GM12878 (cell line): ENCODE results near the gene PADI2. TPM values are rescaled to one million over a fixed set of nuclear protein-coding genes. Genes with fewer than 3 reads are reported as not detected.

Source experiments
- ASH2L ChIP-seq: fragments of 300-600, 200-600 bp; sonication (generic); IDR thresholded peaks from 2 replicates; pipeline ENCODE4 v1.6.1; 2017; ENCODE audit warnings: low read depth, mild to moderate bottlenecking, borderline replicate concordance
- BMI1 ChIP-seq: fragments of 450-650 bp; IDR thresholded peaks from 2 replicates; pipeline ENCODE4 v1.6.1; 2016; ENCODE audit warnings: mild to moderate bottlenecking, moderate library complexity, borderline replicate concordance
- BRCA1 ChIP-seq: IDR thresholded peaks from 2 replicates; pipeline ENCODE4 v1.6.1; 2011; ENCODE audit warnings: low read depth, low read length, improper control_type of control experiment
- HCFC1 ChIP-seq: fragments of 150-350 bp; IDR thresholded peaks from 2 replicates; pipeline ENCODE4 v1.6.1; 2014; ENCODE audit warnings: low read length
- IKZF2 ChIP-seq, 2 experiments: fragments of 450-650 bp; IDR thresholded peaks; 2 replicates each; pipeline ENCODE4 v1.6.1; 2017; ENCODE audit warnings: mild to moderate bottlenecking in 2 of 2, moderate library complexity in 2 of 2
- MEF2A ChIP-seq: IDR thresholded peaks from 2 replicates; pipeline ENCODE4 v1.6.1; 2011; ENCODE audit warnings: low read depth, mild to moderate bottlenecking, low read length, moderate library complexity; ENCODE audit not compliant: insufficient read depth
- NFIC ChIP-seq: IDR thresholded peaks from 2 replicates; pipeline ENCODE4 v1.6.1; 2012; ENCODE audit warnings: low read depth, mild to moderate bottlenecking, inconsistent platforms, low read length, moderate library complexity
- ZNF384 ChIP-seq: IDR thresholded peaks from 2 replicates; pipeline ENCODE4 v1.6.1; 2012; ENCODE audit warnings: low read depth, mild to moderate bottlenecking, low read length, improper control_type of control experiment, borderline replicate concordance
- polyA plus RNA-seq, 11 experiments: library from polyadenylated mRNA; depleted of rRNA in 4 of 11; unstranded in 6 of 11; stranded (reverse) in 5 of 11; fragments of >200 nt; fragmentation: Nextera tagmentation in 4 of 11; fragmentation: Illumina TruSeq in 1 of 11; extraction: Ambion mirVana in 4 of 11; extraction: Trizol in 1 of 11; gene quantifications; 1 replicate in 1 of 11; 2 replicates in 10 of 11; pipeline versions ENCODE4 v1.2.1 to v1.2.3, GENCODE V29; 2011 to 2016; ENCODE audit warnings: inconsistent platforms in 2 of 11, missing spikeins in 2 of 11, low read depth in 1 of 11
- total RNA-seq, 4 experiments: library from RNA; depleted of rRNA in 3 of 4; stranded (reverse); fragments of >200 nt in 3 of 4; fragmentation: Illumina TruSeq in 1 of 4; extraction: Trizol in 1 of 4; gene quantifications; 2 replicates each; pipeline versions ENCODE4 v1.2.1 to v1.2.3, GENCODE V29; 2013 to 2021
- TF ChIP-seq, protein P1 (sequence below): fragments of 450-650 bp; IDR thresholded peaks from 2 replicates; pipeline ENCODE4 v1.6.1; 2016; ENCODE audit warnings: mild to moderate bottlenecking, moderate library complexity, borderline replicate concordance
- TF ChIP-seq, protein P2 (sequence below): fragments of 450-650 bp; IDR thresholded peaks from 2 replicates; pipeline ENCODE4 v1.6.1; 2017; ENCODE audit warnings: antibody characterized with exemption, mild to moderate bottlenecking, moderate library complexity
- TF ChIP-seq, protein P3 (sequence below): IDR thresholded peaks from 2 replicates; pipeline ENCODE4 v1.6.1; 2011; ENCODE audit warnings: low read depth, low read length, improper control_type of control experiment, borderline replicate concordance

Gene PADI2
- total and polyA plus RNA-seq, 10 of the 15 experiments (the other 5 are each of a cell fraction or from before 2014, with no cell fraction given): 0.05 to 3.0 (median 0.10) TPM; not detected in 1

DNA sequence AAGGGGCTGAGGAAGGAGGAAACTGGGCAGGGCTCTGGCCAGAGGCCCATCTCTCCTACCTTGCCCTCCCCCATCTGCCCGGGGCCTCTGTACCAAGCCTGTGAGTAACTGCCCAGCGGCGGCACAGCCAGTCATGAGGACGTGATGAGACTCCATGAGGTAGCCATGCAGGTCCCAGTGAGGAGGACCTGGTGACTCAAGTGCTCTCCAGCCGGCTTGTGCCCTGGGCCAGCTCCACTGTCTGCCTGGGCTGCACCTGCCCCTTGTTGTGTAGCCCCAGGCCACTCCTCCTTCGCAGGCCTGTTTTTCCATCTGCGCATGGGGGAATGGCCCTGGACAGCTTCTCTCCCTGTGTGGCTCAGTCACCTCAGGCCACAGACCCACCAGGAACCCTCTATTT lies 43.7 kb upstream of the PADI2 start (continued):
- TF ChIP-seq, protein P1, sequence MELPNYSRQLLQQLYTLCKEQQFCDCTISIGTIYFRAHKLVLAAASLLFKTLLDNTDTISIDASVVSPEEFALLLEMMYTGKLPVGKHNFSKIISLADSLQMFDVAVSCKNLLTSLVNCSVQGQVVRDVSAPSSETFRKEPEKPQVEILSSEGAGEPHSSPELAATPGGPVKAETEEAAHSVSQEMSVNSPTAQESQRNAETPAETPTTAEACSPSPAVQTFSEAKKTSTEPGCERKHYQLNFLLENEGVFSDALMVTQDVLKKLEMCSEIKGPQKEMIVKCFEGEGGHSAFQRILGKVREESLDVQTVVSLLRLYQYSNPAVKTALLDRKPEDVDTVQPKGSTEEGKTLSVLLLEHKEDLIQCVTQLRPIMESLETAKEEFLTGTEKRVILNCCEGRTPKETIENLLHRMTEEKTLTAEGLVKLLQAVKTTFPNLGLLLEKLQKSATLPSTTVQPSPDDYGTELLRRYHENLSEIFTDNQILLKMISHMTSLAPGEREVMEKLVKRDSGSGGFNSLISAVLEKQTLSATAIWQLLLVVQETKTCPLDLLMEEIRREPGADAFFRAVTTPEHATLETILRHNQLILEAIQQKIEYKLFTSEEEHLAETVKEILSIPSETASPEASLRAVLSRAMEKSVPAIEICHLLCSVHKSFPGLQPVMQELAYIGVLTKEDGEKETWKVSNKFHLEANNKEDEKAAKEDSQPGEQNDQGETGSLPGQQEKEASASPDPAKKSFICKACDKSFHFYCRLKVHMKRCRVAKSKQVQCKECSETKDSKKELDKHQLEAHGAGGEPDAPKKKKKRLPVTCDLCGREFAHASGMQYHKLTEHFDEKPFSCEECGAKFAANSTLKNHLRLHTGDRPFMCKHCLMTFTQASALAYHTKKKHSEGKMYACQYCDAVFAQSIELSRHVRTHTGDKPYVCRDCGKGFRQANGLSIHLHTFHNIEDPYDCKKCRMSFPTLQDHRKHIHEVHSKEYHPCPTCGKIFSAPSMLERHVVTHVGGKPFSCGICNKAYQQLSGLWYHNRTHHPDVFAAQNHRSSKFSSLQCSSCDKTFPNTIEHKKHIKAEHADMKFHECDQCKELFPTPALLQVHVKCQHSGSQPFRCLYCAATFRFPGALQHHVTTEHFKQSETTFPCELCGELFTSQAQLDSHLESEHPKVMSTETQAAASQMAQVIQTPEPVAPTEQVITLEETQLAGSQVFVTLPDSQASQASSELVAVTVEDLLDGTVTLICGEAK: no peak
- TF ChIP-seq HCFC1 (no peak), BMI1 (no peak), ASH2L (no peak), MEF2A (no peak), IKZF2 (IDR thresholded peaks at IDR 0.05) (no peak), ZNF384 (no peak), BRCA1 (no peak), NFIC (no peak)
- TF ChIP-seq, protein P2, sequence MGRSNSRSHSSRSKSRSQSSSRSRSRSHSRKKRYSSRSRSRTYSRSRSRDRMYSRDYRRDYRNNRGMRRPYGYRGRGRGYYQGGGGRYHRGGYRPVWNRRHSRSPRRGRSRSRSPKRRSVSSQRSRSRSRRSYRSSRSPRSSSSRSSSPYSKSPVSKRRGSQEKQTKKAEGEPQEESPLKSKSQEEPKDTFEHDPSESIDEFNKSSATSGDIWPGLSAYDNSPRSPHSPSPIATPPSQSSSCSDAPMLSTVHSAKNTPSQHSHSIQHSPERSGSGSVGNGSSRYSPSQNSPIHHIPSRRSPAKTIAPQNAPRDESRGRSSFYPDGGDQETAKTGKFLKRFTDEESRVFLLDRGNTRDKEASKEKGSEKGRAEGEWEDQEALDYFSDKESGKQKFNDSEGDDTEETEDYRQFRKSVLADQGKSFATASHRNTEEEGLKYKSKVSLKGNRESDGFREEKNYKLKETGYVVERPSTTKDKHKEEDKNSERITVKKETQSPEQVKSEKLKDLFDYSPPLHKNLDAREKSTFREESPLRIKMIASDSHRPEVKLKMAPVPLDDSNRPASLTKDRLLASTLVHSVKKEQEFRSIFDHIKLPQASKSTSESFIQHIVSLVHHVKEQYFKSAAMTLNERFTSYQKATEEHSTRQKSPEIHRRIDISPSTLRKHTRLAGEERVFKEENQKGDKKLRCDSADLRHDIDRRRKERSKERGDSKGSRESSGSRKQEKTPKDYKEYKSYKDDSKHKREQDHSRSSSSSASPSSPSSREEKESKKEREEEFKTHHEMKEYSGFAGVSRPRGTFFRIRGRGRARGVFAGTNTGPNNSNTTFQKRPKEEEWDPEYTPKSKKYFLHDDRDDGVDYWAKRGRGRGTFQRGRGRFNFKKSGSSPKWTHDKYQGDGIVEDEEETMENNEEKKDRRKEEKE: no peak
- TF ChIP-seq, protein P3, sequence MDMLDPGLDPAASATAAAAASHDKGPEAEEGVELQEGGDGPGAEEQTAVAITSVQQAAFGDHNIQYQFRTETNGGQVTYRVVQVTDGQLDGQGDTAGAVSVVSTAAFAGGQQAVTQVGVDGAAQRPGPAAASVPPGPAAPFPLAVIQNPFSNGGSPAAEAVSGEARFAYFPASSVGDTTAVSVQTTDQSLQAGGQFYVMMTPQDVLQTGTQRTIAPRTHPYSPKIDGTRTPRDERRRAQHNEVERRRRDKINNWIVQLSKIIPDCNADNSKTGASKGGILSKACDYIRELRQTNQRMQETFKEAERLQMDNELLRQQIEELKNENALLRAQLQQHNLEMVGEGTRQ: no peak
